Endothelial cell of umbilical vein (primary cell): ENCODE data around the gene ACP5. TPM values are rescaled to one million over a fixed set of nuclear protein-coding genes. Genes with fewer than 3 reads are reported as not detected.

ENCODE experiments used
- BruUV-seq: library from RNA; stranded (reverse); fragments of 400-500 nt; replicated peaks from 2 replicates; lab custom pipeline; 2021; lab: Mats Ljungman, UMichigan
- CTCF ChIA-PET: fragments of 300-600, 350-600 bp; sonication (Branson Sonifier 250); formaldehyde crosslinking; loops from one replicate; lab custom pipeline; 2021; ENCODE audit warnings: antibody characterized with exemption, inconsistent platforms; lab: Charles Lee
- POLR2A ChIA-PET: fragments of 300-600, 350-600 bp; sonication (Branson Sonifier 250); formaldehyde crosslinking; loops from one replicate; lab custom pipeline; 2021; ENCODE audit warnings: antibody characterized with exemption, inconsistent platforms; lab: Charles Lee
- DNase-seq: peaks from one replicate; pipeline ENCODE4 v3.0.0-alpha.2; 2011; ENCODE audit warnings: low read depth, low spot score
- FAIRE-seq: peaks from 2 replicates; lab custom pipeline; 2011; peaks lifted over from hg19 to GRCh38; lab: Jason Lieb, UNC
- H2AFZ ChIP-seq: 2 replicates; pipeline ENCODE4 v1.6.0; 2012; ENCODE audit warnings: low read depth, low read length, control low read depth, inconsistent platforms
- H3K27ac ChIP-seq: 2 replicates; pipeline ENCODE4 v1.5.1; 2011; ENCODE audit warnings: low read depth, mild to moderate bottlenecking, control low read depth, low read length, moderate library complexity; ENCODE audit not compliant: insufficient read depth
- H3K27me3 ChIP-seq, 2 experiments: 2 replicates each; pipeline versions ENCODE4 v1.6.0 to v1.6.1; 2011; ENCODE audit warnings: low read length in 2 of 2, mixed read lengths in 1 of 2; ENCODE audit not compliant: control insufficient read depth in 2 of 2, insufficient read depth in 2 of 2
- H3K36me3 ChIP-seq, 2 experiments: 2 replicates in 1 of 2; 3 replicates in 1 of 2; pipeline ENCODE4 v1.5.1; 2011; ENCODE audit warnings: low read length in 2 of 2, mild to moderate bottlenecking in 1 of 2, moderate library complexity in 1 of 2; ENCODE audit not compliant: control insufficient read depth in 2 of 2, insufficient read depth in 2 of 2; ENCODE audit errors: extremely low read depth in 1 of 2
- H3K4me1 ChIP-seq: 3 replicates; pipeline ENCODE4 v1.5.1; 2011; ENCODE audit warnings: mild to moderate bottlenecking, low read length; ENCODE audit not compliant: control insufficient read depth, insufficient read depth; ENCODE audit errors: extremely low read depth
- H3K4me2 ChIP-seq: 2 replicates; pipeline ENCODE4 v1.6.1; 2011; ENCODE audit warnings: low read length, control low read depth, mixed read lengths; ENCODE audit not compliant: insufficient read depth
- H3K4me3 ChIP-seq, 3 experiments: fragments of 200-600 bp in 1 of 3; sonication (generic), shearing (Covaris generic) in 1 of 3; replicated peaks in 1 of 3; 2 replicates each; pipeline ENCODE4 v1.5.1; 2011 to 2016; ENCODE audit warnings: control low read depth in 3 of 3, low read length in 3 of 3, mild to moderate bottlenecking in 2 of 3, inconsistent platforms in 1 of 3, low read depth in 1 of 3, moderate library complexity in 1 of 3; ENCODE audit not compliant: insufficient read depth in 1 of 3
- H3K79me2 ChIP-seq: 2 replicates; pipeline ENCODE4 v1.6.0; 2012; ENCODE audit warnings: low read length, inconsistent platforms; ENCODE audit not compliant: control insufficient read depth, insufficient read depth
- H3K9ac ChIP-seq: replicated peaks from 2 replicates; pipeline ENCODE3; 2011; ENCODE audit warnings: low read length, control low read depth; ENCODE audit not compliant: insufficient read depth; ENCODE audit errors: extremely low read depth
- H3K9me1 ChIP-seq: replicated peaks from 3 replicates; pipeline ENCODE4 v1.6.0; 2011; ENCODE audit warnings: mild to moderate bottlenecking, low read length; ENCODE audit not compliant: control insufficient read depth, insufficient read depth; ENCODE audit errors: extremely low read depth
- H3K9me3 ChIP-seq: replicated peaks from 2 replicates; pipeline ENCODE4 v1.5.1; 2012; ENCODE audit warnings: low read length, inconsistent platforms; ENCODE audit not compliant: control insufficient read depth, insufficient read depth
- H4K20me1 ChIP-seq: replicated peaks from 2 replicates; pipeline ENCODE3; 2011; ENCODE audit warnings: mild to moderate bottlenecking, low read length; ENCODE audit not compliant: control insufficient read depth, insufficient read depth; ENCODE audit errors: extremely low read depth
- CTCF ChIP-seq, 2 donors: IDR thresholded peaks; 1 replicate in 1 of 2; 2 replicates in 1 of 2; pipeline ENCODE4 v1.5.1; 2011; ENCODE audit warnings: low read length in 2 of 2, mild to moderate bottlenecking in 2 of 2, moderate library complexity in 2 of 2, control low read depth in 1 of 2, inconsistent platforms in 1 of 2, low read depth in 1 of 2; ENCODE audit not compliant: insufficient read depth in 1 of 2; ENCODE audit errors: extremely low read depth in 1 of 2
- EZH2 ChIP-seq: IDR thresholded peaks from 2 replicates; pipeline ENCODE4 v1.6.1; 2012; ENCODE audit warnings: borderline replicate concordance, low read depth, mild to moderate bottlenecking, moderate library complexity, low read length, inconsistent platforms; ENCODE audit not compliant: severe bottlenecking
- FOS ChIP-seq: IDR thresholded peaks from 2 replicates; pipeline ENCODE4 v1.6.1; 2011; ENCODE audit warnings: mild to moderate bottlenecking, low read length, moderate library complexity, borderline replicate concordance; ENCODE audit not compliant: insufficient read depth
- GATA2 ChIP-seq: IDR thresholded peaks from 2 replicates; pipeline ENCODE4 v1.7.0; 2011; ENCODE audit warnings: low read depth, mild to moderate bottlenecking, moderate library complexity, mixed read lengths, low read length; ENCODE audit not compliant: insufficient read length, insufficient read depth
- JUN ChIP-seq: IDR thresholded peaks from 2 replicates; pipeline ENCODE4 v1.6.1; 2011; ENCODE audit warnings: borderline replicate concordance, low read depth; ENCODE audit not compliant: insufficient read length, insufficient read depth
- MAX ChIP-seq: IDR thresholded peaks from 2 replicates; pipeline ENCODE4 v1.6.1; 2011; ENCODE audit not compliant: insufficient read depth, insufficient read length
- MYC ChIP-seq: IDR thresholded peaks from one replicate; pipeline ENCODE4 v1.6.1; 2011; ENCODE audit warnings: mild to moderate bottlenecking, low read depth, low read length
- POLR2A ChIP-seq: IDR thresholded peaks from 2 replicates; pipeline ENCODE4 v1.6.1; 2012; ENCODE audit warnings: low read depth, mild to moderate bottlenecking, control low read depth, low read length
- POLR2AphosphoS5 ChIP-seq: IDR thresholded peaks from 2 replicates; pipeline ENCODE4 v1.6.1; 2012; ENCODE audit warnings: low read depth, mild to moderate bottlenecking, control low read depth, low read length, moderate library complexity; ENCODE audit not compliant: insufficient read depth
- dilution Hi-C: fragments of 300-500 bp; cut with MboI; formaldehyde crosslinking; loops from one replicate; pipeline ENCODE4 v1.15.0; 2019; ENCODE audit warnings: low sequenced_read_pairs; ENCODE audit not compliant: extremely low pct_ligation_motif_present
- intact Hi-C: fragments of 100-400 bp; cut with micrococcal nuclease; formaldehyde crosslinking; loops from one replicate; pipeline ENCODE4 v1.10.0; 2022
- polyA plus RNA-seq, 4 experiments: library from polyadenylated mRNA; depleted of rRNA in 3 of 4; stranded (reverse) in 3 of 4; unstranded in 1 of 4; fragments of >200 nt; gene quantifications; 2 replicates each; pipeline versions ENCODE4 v1.2.1 to v1.2.3, GENCODE V29; 2011 to 2012; ENCODE audit warnings: missing spikeins in 1 of 4
- total RNA-seq: library from RNA; stranded (reverse); gene quantifications from 2 replicates; pipeline ENCODE4 v1.2.3, GENCODE V29; 2021

Gene ACP5
- total and polyA plus RNA-seq, 2 donors (not counting 3 experiments of a cell fraction or from before 2014, with no cell fraction given), result 1.3 TPM; not detected in 1

GRCh38 chr19:11535792-11536595 is 41.5 kb downstream of the ACP5 start:
- peak overlapping the region; percentile 77 for H3K4me2 ChIP-seq
- peak; percentile 81 for DNase-seq

More at GRCh38 chr19:11535792-11536595, 41.5 kb downstream of the ACP5 start:
- Histone ChIP-seq H3K9ac (peak overlapping the region; percentile 74), H3K27ac (peak overlapping the region; percentile 76), H3K9me1 (no peaks in the 10 kb centered on the region), H3K9me3 (no peaks in the 10 kb centered on the region), H3K36me3 (no peaks in the 10 kb centered on the region), H3K4me1 (peaks cover 9% of the 10 kb centered on the region), H4K20me1 (no peaks in the 10 kb centered on the region), H3K4me3 (peak overlapping the region; percentile 26 to 54 (median 33)), H2AFZ (peak overlapping the region; percentile 96), H3K27me3 (peaks cover 5 to 9% of the 10 kb centered on the region in 2 experiments), H3K79me2 (no peaks in the 10 kb centered on the region)
- dilution Hi-C loops, result no loop called here
- ChIA-PET POLR2A (no interaction called here), CTCF (interaction anchor here (0.6 to 1.9 kb wide), 7 partner anchors 10 to 54 kb away, joined by 3 to 11 read pairs (median 4); partner anchors contain the start of gene ELOF1)
- peak; percentile 94 to 98 for TF ChIP-seq CTCF (IDR thresholded peaks at IDR 0.05; ENCODE audit: extremely low read depth in 1 of 2, insufficient read depth in 1 of 2, low read depth in 1 of 2, low read length in 2 of 2)
- peak; percentile 72 for TF ChIP-seq JUN
- no peak for TF ChIP-seq GATA2
- TF ChIP-seq FOS, result peak; percentile 96
- peak; percentile 40 for TF ChIP-seq POLR2A
- no peak for TF ChIP-seq MAX
- no peak for TF ChIP-seq MYC
- TF ChIP-seq POLR2AphosphoS5, result peak; percentile 84
- no peak for TF ChIP-seq EZH2
- intact Hi-C loops, result loop anchor here (1.0 to 5.0 kb wide), 2 partner anchors 39 to 51 kb away; no protein-coding TSS in a partner anchor
- BruUV-seq, result no TSS peak
- FAIRE-seq, result peak; percentile 89
